Naive thymus-derived CD4-positive, alpha-beta T cell (primary cell): ENCODE results near the gene DEAF1. TPM values are rescaled to one million over a fixed set of nuclear protein-coding genes. Genes with fewer than 3 reads are reported as not detected.

Experiments used
- polyA plus RNA-seq, 2 donors: library from polyadenylated mRNA; unstranded; fragments of 300-500 nt; fragmentation: Illumina TruSeq; gene quantifications; one replicate each; pipeline ENCODE4 v1.2.3, GENCODE V29; 2021
- total RNA-seq, 6 experiments: library from RNA in 5 of 6; stranded (reverse) in 5 of 6; gene quantifications; 1 replicate in 5 of 6; 2 replicates in 1 of 6; pipeline ENCODE4 v1.2.3 and lab custom pipeline; 2021 to 2026

The DEAF1 gene
- total and polyA plus RNA-seq, 7 experiments from 2014 or later: 33.0 to 117 (median 54.2) TPM

Other genes with a start within 250 kb of the DEAF1 start
- gene PTDSS2, start 244.9 kb downstream of the DEAF1 start, total RNA-seq: 10 to 100 TPM; 19.3 to 27.7 (median 23.4) TPM
- gene PTDSS2, start 244.9 kb downstream of the DEAF1 start, polyA plus RNA-seq: 1 to 10 TPM; 9.0 to 9.9 TPM
- gene RNH1, start 188.0 kb downstream of the DEAF1 start, total RNA-seq: 100 to 1,000 TPM in 4 of 5 experiments, 10 to 100 TPM in 1; 98.6 to 193 (median 109) TPM
- gene RNH1, start 188.0 kb downstream of the DEAF1 start, polyA plus RNA-seq: 100 to 1,000 TPM; 156 to 243 TPM
- gene HRAS, start 159.6 kb downstream of the DEAF1 start, total RNA-seq: 10 to 100 TPM; 22.3 to 52.0 (median 31.9) TPM
- gene HRAS, start 159.6 kb downstream of the DEAF1 start, polyA plus RNA-seq: 10 to 100 TPM; 12.6 to 19.5 TPM
- 1 to 10 TPM; 2.3 to 5.1 (median 3.6) TPM for gene LRRC56, start 157.7 kb downstream of the DEAF1 start, total RNA-seq
- gene LRRC56, start 157.7 kb downstream of the DEAF1 start, polyA plus RNA-seq: 1 to 10 TPM in 1 of 2 donors, under 1 TPM in 1; 0.35 to 1.0 TPM
- gene LMNTD2, start 134.5 kb downstream of the DEAF1 start, total RNA-seq: 10 to 100 TPM in 2 of 5 experiments, 1 to 10 TPM in 3; 2.8 to 14.7 (median 9.6) TPM
- gene LMNTD2, start 134.5 kb downstream of the DEAF1 start, polyA plus RNA-seq: 1 to 10 TPM; 2.3 to 3.6 TPM
- 10 to 100 TPM; 20.0 to 45.4 (median 35.5) TPM for gene RASSF7, start 134.3 kb downstream of the DEAF1 start, total RNA-seq
- gene RASSF7, start 134.3 kb downstream of the DEAF1 start, polyA plus RNA-seq: 10 to 100 TPM; 26.7 to 43.6 TPM
- gene PHRF1, start 118.8 kb downstream of the DEAF1 start, total RNA-seq: 10 to 100 TPM; 47.3 to 55.2 (median 49.4) TPM
- gene PHRF1, start 118.8 kb downstream of the DEAF1 start, polyA plus RNA-seq: 10 to 100 TPM in 1 of 2 donors, 1 to 10 TPM in 1; 6.2 to 22.1 TPM
- 100 to 1,000 TPM in 1 of 5 experiments, 10 to 100 TPM in 4; 57.0 to 134 (median 64.6) TPM for gene IRF7, start 79.3 kb downstream of the DEAF1 start, total RNA-seq
- 10 to 100 TPM; 25.9 to 50.0 TPM for gene IRF7, start 79.3 kb downstream of the DEAF1 start, polyA plus RNA-seq
- not detected for gene CDHR5, start 70.3 kb downstream of the DEAF1 start, total RNA-seq
- gene CDHR5, start 70.3 kb downstream of the DEAF1 start, polyA plus RNA-seq: not detected
- gene SCT, start 68.0 kb downstream of the DEAF1 start, total RNA-seq: not detected
- gene SCT, start 68.0 kb downstream of the DEAF1 start, polyA plus RNA-seq: not detected
- 1 to 10 TPM in 2 of 5 experiments, under 1 TPM in 3; 0.27 to 1.9 (median 0.75) TPM for gene DRD4, start 58.0 kb downstream of the DEAF1 start, total RNA-seq
- gene DRD4, start 58.0 kb downstream of the DEAF1 start, polyA plus RNA-seq: not detected
- gene TMEM80, start 594 bp upstream of the DEAF1 start, total RNA-seq: 10 to 100 TPM; 26.2 to 44.3 (median 40.4) TPM
- 10 to 100 TPM; 31.4 to 37.8 TPM for gene TMEM80, start 594 bp upstream of the DEAF1 start, polyA plus RNA-seq
- gene EPS8L2, start 11.0 kb upstream of the DEAF1 start, total RNA-seq: 10 to 100 TPM in 3 of 5 experiments, 1 to 10 TPM in 2; 7.2 to 16.6 (median 10.9) TPM
- 1 to 10 TPM; 4.5 to 4.6 TPM for gene EPS8L2, start 11.0 kb upstream of the DEAF1 start, polyA plus RNA-seq
- gene TALDO1, start 52.2 kb upstream of the DEAF1 start, total RNA-seq: 100 to 1,000 TPM in 2 of 5 experiments, 10 to 100 TPM in 3; 61.4 to 272 (median 90.3) TPM
- gene TALDO1, start 52.2 kb upstream of the DEAF1 start, polyA plus RNA-seq: 100 to 1,000 TPM; 179 to 214 TPM
- 10 to 100 TPM; 37.8 to 59.2 (median 52.9) TPM for gene GATD1, start 82.3 kb upstream of the DEAF1 start, total RNA-seq
- 10 to 100 TPM in 1 of 2 donors, 1 to 10 TPM in 1; 8.1 to 17.8 TPM for gene GATD1, start 82.3 kb upstream of the DEAF1 start, polyA plus RNA-seq
- gene CEND1, start 94.9 kb upstream of the DEAF1 start, total RNA-seq: 1 to 10 TPM in 1 of 5 experiments, not detected in 4; 2.3 TPM
- gene CEND1, start 94.9 kb upstream of the DEAF1 start, polyA plus RNA-seq: not detected
- 10 to 100 TPM; 17.4 to 58.4 (median 21.3) TPM for gene SLC25A22, start 103.1 kb upstream of the DEAF1 start, total RNA-seq
- 10 to 100 TPM in 1 of 2 donors, 1 to 10 TPM in 1; 6.4 to 11.1 TPM for gene SLC25A22, start 103.1 kb upstream of the DEAF1 start, polyA plus RNA-seq
- 10 to 100 TPM; 30.0 to 38.7 (median 34.1) TPM for gene PIDD1, start 110.0 kb upstream of the DEAF1 start, total RNA-seq
- 1 to 10 TPM; 4.7 to 8.3 TPM for gene PIDD1, start 110.0 kb upstream of the DEAF1 start, polyA plus RNA-seq
- 1,000 to 10,000 TPM; 2,266 to 5,944 (median 5,497) TPM for gene RPLP2, start 114.7 kb upstream of the DEAF1 start, total RNA-seq
- gene RPLP2, start 114.7 kb upstream of the DEAF1 start, polyA plus RNA-seq: 1,000 to 10,000 TPM; 3,734 to 4,844 TPM
- gene PNPLA2, start 123.7 kb upstream of the DEAF1 start, total RNA-seq: 100 to 1,000 TPM in 4 of 5 experiments, 10 to 100 TPM in 1; 60.1 to 237 (median 205) TPM
- 10 to 100 TPM; 26.0 to 40.4 TPM for gene PNPLA2, start 123.7 kb upstream of the DEAF1 start, polyA plus RNA-seq
- 1 to 10 TPM in 3 of 5 experiments, under 1 TPM in 1, not detected in 1; 0.62 to 3.9 (median 2.0) TPM for gene CRACR2B, start 132.7 kb upstream of the DEAF1 start, total RNA-seq
- gene CRACR2B, start 132.7 kb upstream of the DEAF1 start, polyA plus RNA-seq: not detected
- 10 to 100 TPM in 3 of 5 experiments, 1 to 10 TPM in 2; 6.6 to 62.9 (median 18.5) TPM for gene CD151, start 137.7 kb upstream of the DEAF1 start, total RNA-seq
- gene CD151, start 137.7 kb upstream of the DEAF1 start, polyA plus RNA-seq: 1 to 10 TPM; 4.0 to 7.2 TPM
- gene POLR2L, start 147.3 kb upstream of the DEAF1 start, total RNA-seq: 10 to 100 TPM; 31.2 to 93.3 (median 44.9) TPM
- gene POLR2L, start 147.3 kb upstream of the DEAF1 start, polyA plus RNA-seq: 10 to 100 TPM; 55.9 to 83.1 TPM
- gene TSPAN4, start 147.6 kb upstream of the DEAF1 start, total RNA-seq: 10 to 100 TPM in 1 of 5 experiments, 1 to 10 TPM in 4; 4.8 to 12.6 (median 6.6) TPM
- gene TSPAN4, start 147.6 kb upstream of the DEAF1 start, polyA plus RNA-seq: 1 to 10 TPM; 4.1 to 4.7 TPM
- 10 to 100 TPM; 30.8 to 56.3 (median 53.0) TPM for gene CHID1, start 215.6 kb upstream of the DEAF1 start, total RNA-seq
- 10 to 100 TPM; 57.5 to 61.0 TPM for gene CHID1, start 215.6 kb upstream of the DEAF1 start, polyA plus RNA-seq
- gene AP2A2, start 230.6 kb upstream of the DEAF1 start, total RNA-seq: 10 to 100 TPM; 70.1 to 93.3 (median 86.4) TPM
- 10 to 100 TPM in 1 of 2 donors, 1 to 10 TPM in 1; 8.7 to 10.7 TPM for gene AP2A2, start 230.6 kb upstream of the DEAF1 start, polyA plus RNA-seq